Loucy (cell line): ENCODE measurements around the gene SLC29A3.

ENCODE experiments used
- EZH2phosphoT487 ChIP-seq: fragments of 200-600 bp; IDR thresholded peaks from 2 replicates; pipeline ENCODE4 v1.6.1; 2018; ENCODE audit warnings: antibody characterized with exemption, mild to moderate bottlenecking, moderate library complexity, borderline replicate concordance
- TF ChIP-seq, protein P1 (sequence below): fragments of 200-600 bp; sonication (generic); conservative IDR thresholded peaks from 2 replicates; pipeline ENCODE4 v1.5.1; 2014; ENCODE audit warnings: mild to moderate bottlenecking, antibody characterized with exemption, low read length

DNA sequence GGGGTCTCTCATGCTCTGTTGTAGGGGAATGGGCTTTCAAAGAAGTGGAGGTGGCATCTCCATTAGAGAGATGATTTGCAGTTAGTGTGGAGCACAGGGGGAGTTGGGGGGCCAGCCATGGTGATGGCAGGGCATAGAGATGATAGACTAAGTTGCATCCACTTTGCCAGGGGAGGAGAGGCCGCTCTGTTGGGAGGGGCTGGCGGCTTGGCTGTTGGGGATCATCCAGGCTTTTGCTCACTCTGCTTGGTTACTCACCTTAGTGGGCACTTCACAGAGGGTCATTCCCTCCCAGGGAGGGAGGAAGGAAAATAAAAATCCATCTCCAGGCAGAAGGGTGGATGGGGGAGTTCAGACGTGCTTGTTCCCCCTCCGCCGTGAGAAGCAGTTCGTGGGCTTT, 46.3 kb downstream of the SLC29A3 start:
- TF ChIP-seq, protein P1, sequence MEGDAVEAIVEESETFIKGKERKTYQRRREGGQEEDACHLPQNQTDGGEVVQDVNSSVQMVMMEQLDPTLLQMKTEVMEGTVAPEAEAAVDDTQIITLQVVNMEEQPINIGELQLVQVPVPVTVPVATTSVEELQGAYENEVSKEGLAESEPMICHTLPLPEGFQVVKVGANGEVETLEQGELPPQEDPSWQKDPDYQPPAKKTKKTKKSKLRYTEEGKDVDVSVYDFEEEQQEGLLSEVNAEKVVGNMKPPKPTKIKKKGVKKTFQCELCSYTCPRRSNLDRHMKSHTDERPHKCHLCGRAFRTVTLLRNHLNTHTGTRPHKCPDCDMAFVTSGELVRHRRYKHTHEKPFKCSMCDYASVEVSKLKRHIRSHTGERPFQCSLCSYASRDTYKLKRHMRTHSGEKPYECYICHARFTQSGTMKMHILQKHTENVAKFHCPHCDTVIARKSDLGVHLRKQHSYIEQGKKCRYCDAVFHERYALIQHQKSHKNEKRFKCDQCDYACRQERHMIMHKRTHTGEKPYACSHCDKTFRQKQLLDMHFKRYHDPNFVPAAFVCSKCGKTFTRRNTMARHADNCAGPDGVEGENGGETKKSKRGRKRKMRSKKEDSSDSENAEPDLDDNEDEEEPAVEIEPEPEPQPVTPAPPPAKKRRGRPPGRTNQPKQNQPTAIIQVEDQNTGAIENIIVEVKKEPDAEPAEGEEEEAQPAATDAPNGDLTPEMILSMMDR: no peak
- no peak for TF ChIP-seq EZH2phosphoT487
